GM23248 (cell line): ENCODE results near the gene MRPL58. TPM values are rescaled to one million over a fixed set of nuclear protein-coding genes. Genes with fewer than 3 reads are reported as not detected.

Source experiments
- DNase-seq: peaks from one replicate; pipeline ENCODE4 v3.0.0-alpha.2; 2015
- H2AFZ ChIP-seq: fragments of 200-600 bp; sonication (generic); 2 replicates; pipeline ENCODE4 v1.6.1; 2016; ENCODE audit warnings: antibody characterized with exemption
- H3F3A ChIP-seq: fragments of 200-600 bp; sonication (generic); 2 replicates; pipeline ENCODE4 v1.6.1; 2016; ENCODE audit warnings: mild to moderate bottlenecking, antibody characterized with exemption, mixed run types; ENCODE audit not compliant: insufficient read depth
- H3K27ac ChIP-seq: fragments of 200-600 bp; sonication (generic); 2 replicates; pipeline ENCODE4 v1.5.1; 2016; ENCODE audit warnings: mild to moderate bottlenecking
- H3K27me3 ChIP-seq: fragments of 200-600 bp; sonication (generic); replicated peaks from 2 replicates; pipeline ENCODE4 v1.6.1; 2016; ENCODE audit warnings: mild to moderate bottlenecking; ENCODE audit not compliant: insufficient read depth
- H3K36me3 ChIP-seq: fragments of 200-600 bp; sonication (generic); 2 replicates; pipeline ENCODE4 v1.6.1; 2016; ENCODE audit warnings: low read depth, mild to moderate bottlenecking
- H3K4me1 ChIP-seq: fragments of 200-600 bp; sonication (generic); 2 replicates; pipeline ENCODE4 v1.6.1; 2016; ENCODE audit warnings: mild to moderate bottlenecking; ENCODE audit not compliant: insufficient read depth
- H3K4me2 ChIP-seq: fragments of 200-600 bp; sonication (generic); one replicate; pipeline ENCODE4 v1.6.1; 2016; ENCODE audit warnings: mild to moderate bottlenecking; ENCODE audit not compliant: unreplicated experiment
- H3K4me3 ChIP-seq: fragments of 200-600 bp; sonication (generic); 2 replicates; pipeline ENCODE4 v1.5.1; 2016; ENCODE audit warnings: mild to moderate bottlenecking
- H3K79me2 ChIP-seq: fragments of 200-600 bp; sonication (generic); 2 replicates; pipeline ENCODE4 v1.6.1; 2016; ENCODE audit warnings: mild to moderate bottlenecking; ENCODE audit not compliant: insufficient read depth
- H3K9ac ChIP-seq: fragments of 200-600 bp; sonication (generic); 2 replicates; pipeline ENCODE4 v1.6.1; 2016; ENCODE audit warnings: mild to moderate bottlenecking
- H3K9me2 ChIP-seq: fragments of 200-600 bp; sonication (generic); 2 replicates; pipeline ENCODE4 v1.6.1; 2016; ENCODE audit warnings: mixed run types, mild to moderate bottlenecking, moderate library complexity; ENCODE audit not compliant: insufficient read depth
- H3K9me3 ChIP-seq: fragments of 200-600 bp; sonication (generic); one replicate; pipeline ENCODE4 v1.6.1; 2017; ENCODE audit warnings: low read depth
- H4K20me1 ChIP-seq: fragments of 200-600 bp; sonication (generic); 2 replicates; pipeline ENCODE4 v1.6.0; 2016; ENCODE audit not compliant: insufficient read depth
- EZH2 ChIP-seq: fragments of 200-600 bp; sonication (generic); IDR thresholded peaks from 2 replicates; pipeline ENCODE4 v1.6.1; 2018; ENCODE audit warnings: antibody characterized with exemption, mild to moderate bottlenecking; ENCODE audit not compliant: insufficient read depth, poor library complexity, severe bottlenecking
- EZH2phosphoT487 ChIP-seq: fragments of 200-600 bp; sonication (generic); IDR thresholded peaks from 2 replicates; pipeline ENCODE4 v1.6.1; 2018; ENCODE audit warnings: antibody characterized with exemption, moderate library complexity, mild to moderate bottlenecking, low read depth; ENCODE audit not compliant: insufficient read depth
- WGBS, 2 experiments: methylation state at CpG; one replicate each; pipeline ENCODE4 v1.1.6; 2015 to 2017; ENCODE audit warnings: low lambda C conversion rate in 2 of 2, low coverage in 1 of 2; ENCODE audit errors: missing lambda C conversion rate in 2 of 2; 5-methylcytosine and 5-hydroxymethylcytosine counted together
- in situ Hi-C: fragments of 300-500 bp; cut with MboI; formaldehyde crosslinking; loops from 2 replicates; pipeline ENCODE4 v1.15.0; 2020
- polyA plus RNA-seq: library from polyadenylated mRNA; unstranded; fragments of >200 nt; fragmentation: Nextera tagmentation; extraction: Ambion mirVana; gene quantifications from 2 replicates; pipeline ENCODE4 v1.2.1, GENCODE V29; 2016
- total RNA-seq: library from RNA; depleted of rRNA; stranded (reverse); fragments of >200 nt; shearing (Covaris generic); gene quantifications from 2 replicates; pipeline ENCODE4 v1.2.3, GENCODE V29; 2014

The MRPL58 gene
- total and polyA plus RNA-seq, 2 experiments from 2014 or later, result 35.6 to 41.5 TPM

DNA sequence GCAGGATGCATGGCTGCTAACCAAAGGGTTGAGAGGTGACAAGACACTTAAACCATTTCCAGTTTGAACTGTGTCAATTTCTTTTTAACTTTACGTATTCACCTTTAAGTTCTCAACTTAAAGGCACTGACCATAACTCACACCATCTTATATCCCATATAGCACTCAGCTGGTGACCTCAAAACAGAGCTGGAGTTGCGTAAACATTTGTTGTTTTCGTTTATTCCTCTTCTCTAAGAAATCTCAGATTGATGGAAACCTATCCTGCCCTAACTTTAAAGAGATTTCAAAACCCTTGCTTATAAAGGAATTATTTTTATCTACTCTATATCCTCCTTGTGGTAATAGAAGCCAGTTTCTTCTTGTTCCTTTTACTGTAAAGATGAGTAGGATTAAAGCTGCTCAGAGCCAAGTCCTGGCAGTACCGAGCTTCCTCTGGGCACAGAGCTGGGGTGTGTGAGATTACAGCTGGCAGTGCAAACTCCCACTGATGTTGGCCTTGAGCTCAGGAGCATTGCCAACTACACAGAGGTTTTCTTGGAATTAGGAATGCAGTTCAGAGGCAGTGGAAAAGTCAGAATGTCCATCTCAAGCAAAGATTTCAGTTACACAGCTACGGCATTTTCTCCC is 35.9 kb downstream of the MRPL58 start:
- H3K27ac ChIP-seq, result peak overlapping the region; percentile 50
- peak; percentile 65 for DNase-seq

DNA sequence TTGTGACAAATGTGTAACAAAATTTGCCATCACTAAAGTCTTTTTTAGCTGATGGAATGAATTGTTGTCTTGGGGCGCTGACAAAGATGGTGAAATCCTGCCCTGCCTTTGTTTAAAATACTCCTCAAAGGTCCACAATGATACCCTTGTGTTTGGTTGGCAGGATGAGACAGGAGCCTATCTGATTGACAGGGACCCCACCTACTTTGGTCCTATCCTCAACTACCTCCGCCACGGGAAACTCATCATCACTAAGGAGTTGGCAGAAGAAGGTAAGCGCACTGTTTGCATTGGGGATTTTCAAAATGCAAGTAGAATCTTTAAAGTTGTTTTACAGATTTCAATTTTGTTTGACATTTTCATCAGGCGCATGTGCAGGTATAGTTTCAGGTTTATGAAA is 36.6 kb downstream of the MRPL58 start:
- TF ChIP-seq EZH2 (no peak), EZH2phosphoT487 (no peak)
- Histone ChIP-seq H3K4me3 (peak overlapping the region; percentile 82), H3K4me2 (peak overlapping the region; percentile 98), H3K27ac (peak overlapping the region; percentile 50; the same call in 1 of the 2 replicates), H3K27me3 (no peaks in the 10 kb centered on the region), H3K9me2 (no peaks in the 10 kb centered on the region), H4K20me1 (no peaks in the 10 kb centered on the region), H3K36me3 (peaks cover 11% of the 10 kb centered on the region; the same call in 1 of the 2 replicates), H3K9me3 (no peaks in the 10 kb centered on the region), H3K4me1 (peaks cover 10% of the 10 kb centered on the region; the same call in 1 of the 2 replicates), H3K79me2 (peaks cover 50% of the 10 kb centered on the region), H3K9ac (peak overlapping the region; percentile 95), H2AFZ (peak overlapping the region; percentile 53; the same call in 1 of the 2 replicates), H3F3A (peaks cover 17% of the 10 kb centered on the region)
- 91 to 92% methylated on average over 5 of the region's 5 CpGs for WGBS, 2 experiments
- in situ Hi-C loops, result no loop called here
- no peak for DNase-seq

More for the DNA sequence above, 35.9 kb downstream of the MRPL58 start:
- no peak for TF ChIP-seq EZH2
- no peak for TF ChIP-seq EZH2phosphoT487
- no peaks in the 10 kb centered on the region for H4K20me1 ChIP-seq
- peaks cover 10% of the 10 kb centered on the region; the same call in 1 of the 2 replicates for H3K4me1 ChIP-seq
- peaks cover 17% of the 10 kb centered on the region for H3F3A ChIP-seq
- H2AFZ ChIP-seq, result peak overlapping the region; percentile 53
- H3K36me3 ChIP-seq, result peaks cover 11% of the 10 kb centered on the region; the same call in 1 of the 2 replicates
- peak overlapping the region; percentile 95 for H3K9ac ChIP-seq
- H3K4me3 ChIP-seq, result peak overlapping the region; percentile 82
- no peaks in the 10 kb centered on the region for H3K27me3 ChIP-seq
- peaks cover 57% of the 10 kb centered on the region for H3K79me2 ChIP-seq
- in situ Hi-C loops, result no loop called here
- 9 to 12% methylated on average over 5 of the region's 5 CpGs for WGBS, 2 experiments
- no peaks in the 10 kb centered on the region for H3K9me2 ChIP-seq
- H3K9me3 ChIP-seq, result no peaks in the 10 kb centered on the region
- peak overlapping the region; percentile 98 for H3K4me2 ChIP-seq

DNA sequence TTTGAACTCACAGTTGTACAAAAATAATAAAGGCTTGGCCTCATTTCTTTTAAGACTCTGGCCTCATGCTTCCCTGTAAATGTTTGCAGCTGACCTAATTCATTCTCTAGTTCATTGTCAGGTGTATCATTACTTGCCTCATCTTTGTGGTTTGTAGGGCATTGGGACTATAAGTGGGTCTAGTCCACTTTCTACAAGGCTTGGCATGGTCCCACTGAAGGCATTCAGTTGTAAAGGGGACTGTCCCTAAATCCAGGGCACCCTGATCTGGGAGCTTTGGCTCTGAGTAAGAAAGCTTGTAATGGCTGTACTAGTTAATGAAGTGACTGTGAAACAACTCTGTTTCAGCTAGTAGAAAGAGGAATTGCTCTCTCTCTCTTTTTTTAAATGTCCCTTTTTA is 37.2 kb downstream of the MRPL58 start:
- Histone ChIP-seq H3K9me3 (no peaks in the 10 kb centered on the region), H3K27ac (no peak overlapping the region), H3K36me3 (peaks cover 12% of the 10 kb centered on the region; the same call in 1 of the 2 replicates), H3K4me3 (no peak overlapping the region), H4K20me1 (no peaks in the 10 kb centered on the region), H3K27me3 (no peaks in the 10 kb centered on the region), H2AFZ (no peak overlapping the region), H3K9ac (no peak overlapping the region), H3K4me1 (peaks cover 10% of the 10 kb centered on the region; the same call in 1 of the 2 replicates), H3K9me2 (no peaks in the 10 kb centered on the region), H3K79me2 (peaks cover 46% of the 10 kb centered on the region), H3K4me2 (no peak overlapping the region), H3F3A (peaks cover 17% of the 10 kb centered on the region)
- no peak for DNase-seq
- TF ChIP-seq EZH2phosphoT487 (no peak), EZH2 (no peak)
- in situ Hi-C loops, result no loop called here

DNA sequence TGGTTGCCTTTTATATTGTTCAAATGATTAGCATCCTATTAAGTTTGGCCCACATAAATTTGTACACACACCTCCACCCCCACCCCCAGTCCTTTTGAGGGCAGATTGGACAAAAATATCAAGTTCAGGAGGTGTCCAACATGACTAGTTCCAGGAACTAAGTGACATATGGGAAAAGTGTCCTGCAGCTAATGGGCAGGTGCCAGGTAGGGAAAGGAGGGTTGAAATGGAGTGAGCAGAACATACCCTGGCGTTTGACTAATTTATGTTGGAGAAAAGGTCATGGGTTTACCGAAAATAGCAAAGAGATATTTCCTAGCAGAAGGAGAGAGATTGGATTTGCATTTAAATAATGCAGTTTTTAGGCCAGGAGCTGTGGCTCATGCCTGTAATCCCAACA is 39.5 kb downstream of the MRPL58 start:
- Histone ChIP-seq H4K20me1 (no peaks in the 10 kb centered on the region), H3K27ac (no peak overlapping the region), H3K4me1 (peaks cover 10% of the 10 kb centered on the region; the same call in 1 of the 2 replicates), H3K9me3 (no peaks in the 10 kb centered on the region), H3F3A (peaks cover 17% of the 10 kb centered on the region), H3K27me3 (no peaks in the 10 kb centered on the region), H3K4me2 (no peak overlapping the region), H3K4me3 (no peak overlapping the region), H3K9ac (no peak overlapping the region), H3K79me2 (peaks cover 46% of the 10 kb centered on the region), H3K9me2 (no peaks in the 10 kb centered on the region), H2AFZ (no peak overlapping the region), H3K36me3 (peaks cover 14% of the 10 kb centered on the region; the same call in 1 of the 2 replicates)
- in situ Hi-C loops, result no loop called here
- no peak for TF ChIP-seq EZH2phosphoT487
- TF ChIP-seq EZH2, result no peak
- WGBS, 2 experiments, result 97 to 100% methylated on average over 2 of the region's 2 CpGs
- DNase-seq, result no peak
